SK-N-SH (cell line): ENCODE measurements around the gene LRFN3. TPM values are rescaled to one million over a fixed set of nuclear protein-coding genes. Genes with fewer than 3 reads are reported as not detected.

Source experiments
- CTCF ChIA-PET: fragments of 300-600, 350-600 bp; formaldehyde crosslinking; extraction: SDS; loops from one replicate; lab custom pipeline; 2021; lab: Yijun Ruan, JAX
- POLR2A ChIA-PET: fragments of 350-600 bp; sonication (Branson Sonifier 250); formaldehyde crosslinking; extraction: SDS; loops from one replicate; lab custom pipeline; 2020; ENCODE audit warnings: antibody characterized with exemption, inconsistent platforms; lab: Yijun Ruan, JAX
- DNase-seq: peaks from one replicate; pipeline ENCODE4 v3.0.0; 2012
- H2AFZ ChIP-seq: fragments of 200-600 bp; sonication (generic); 2 replicates; pipeline ENCODE4 v1.8.1; 2016; ENCODE audit warnings: antibody characterized with exemption, mild to moderate bottlenecking, low read depth
- H3F3A ChIP-seq: fragments of 200-600 bp; sonication (generic); replicated peaks from 2 replicates; pipeline ENCODE3; 2016; ENCODE audit warnings: antibody characterized with exemption, mild to moderate bottlenecking; ENCODE audit not compliant: insufficient read depth
- H3K27ac ChIP-seq, 2 experiments: fragments of 200-500 bp in 1 of 2; fragments of 200-600 bp in 1 of 2; sonication (Bioruptor generic) in 1 of 2; sonication (generic), shearing (Covaris generic) in 1 of 2; 2 replicates each; pipeline versions ENCODE4 v1.5.1 to v1.6.1; 2014 to 2016; ENCODE audit warnings: low read depth in 2 of 2, inconsistent platforms in 1 of 2, low read length in 1 of 2, mild to moderate bottlenecking in 1 of 2, mixed read lengths in 1 of 2
- H3K27me3 ChIP-seq: fragments of 200-600 bp; sonication (generic), shearing (Covaris generic); 2 replicates; pipeline ENCODE4 v1.6.1; 2016; ENCODE audit warnings: mixed run types; ENCODE audit not compliant: insufficient read depth
- H3K36me3 ChIP-seq, 2 experiments: fragments of 200-500 bp in 1 of 2; fragments of 200-600 bp in 1 of 2; sonication (Bioruptor generic) in 1 of 2; sonication (generic) in 1 of 2; replicated peaks in 1 of 2; 2 replicates each; pipeline versions ENCODE3 to v1.5.1; 2014 to 2016; ENCODE audit warnings: low read length in 1 of 2, mild to moderate bottlenecking in 1 of 2; ENCODE audit not compliant: insufficient read depth in 2 of 2, control insufficient read depth in 1 of 2
- H3K4me1 ChIP-seq, 2 experiments: fragments of 200-500 bp in 1 of 2; fragments of 200-600 bp in 1 of 2; sonication (Bioruptor generic) in 1 of 2; sonication (generic), shearing (Covaris generic) in 1 of 2; 2 replicates each; pipeline versions ENCODE4 v1.5.1 to v1.6.1; 2014 to 2016; ENCODE audit warnings: low read depth in 1 of 2, low read length in 1 of 2, mixed run types in 1 of 2; ENCODE audit not compliant: insufficient read depth in 2 of 2, control insufficient read depth in 1 of 2
- H3K4me2 ChIP-seq: fragments of 200-600 bp; sonication (generic), shearing (Covaris generic); 2 replicates; pipeline ENCODE4 v1.6.1; 2017; ENCODE audit warnings: mixed run types
- H3K4me3 ChIP-seq, 2 experiments: fragments of 200-500 bp in 1 of 2; fragments of 200-600 bp in 1 of 2; sonication (Bioruptor generic) in 1 of 2; sonication (generic), shearing (Covaris generic) in 1 of 2; 2 replicates each; pipeline versions ENCODE4 v1.5.1 to v1.8.1; 2014 to 2016; ENCODE audit warnings: low read depth in 2 of 2, inconsistent platforms in 1 of 2, low read length in 1 of 2, mild to moderate bottlenecking in 1 of 2, mixed read lengths in 1 of 2, moderate library complexity in 1 of 2
- H3K79me2 ChIP-seq: fragments of 200-600 bp; sonication (generic); 2 replicates; pipeline ENCODE4 v1.8.1; 2017; ENCODE audit warnings: mild to moderate bottlenecking; ENCODE audit not compliant: insufficient read depth
- H3K9ac ChIP-seq: fragments of 200-600 bp; sonication (generic); 2 replicates; pipeline ENCODE4 v1.6.1; 2017; ENCODE audit warnings: mixed run types
- H3K9me2 ChIP-seq: fragments of 200-600 bp; sonication (generic); 2 replicates; pipeline ENCODE4 v1.6.1; 2017; ENCODE audit warnings: mixed run types
- H3K9me3 ChIP-seq: fragments of 200-600 bp; sonication (generic); 2 replicates; pipeline ENCODE4 v1.6.1; 2017; ENCODE audit warnings: mixed run types, mild to moderate bottlenecking, moderate library complexity
- H4K20me1 ChIP-seq: fragments of 200-600 bp; sonication (generic); 2 replicates; pipeline ENCODE4 v1.6.1; 2017; ENCODE audit warnings: mild to moderate bottlenecking, mixed run types; ENCODE audit not compliant: insufficient read depth
- EZH2phosphoT487 ChIP-seq: fragments of 200-600 bp; sonication (generic); IDR thresholded peaks from 2 replicates; pipeline ENCODE4 v1.6.1; 2017; ENCODE audit warnings: low read depth, mixed run types, mild to moderate bottlenecking, antibody characterized with exemption, moderate library complexity, borderline replicate concordance
- FOSL2 ChIP-seq: IDR thresholded peaks from 2 replicates; pipeline ENCODE4 v1.4.0; 2012; ENCODE audit warnings: low read depth, mild to moderate bottlenecking, moderate library complexity, borderline replicate concordance
- FOXJ3 ChIP-seq: sonication (generic); formaldehyde crosslinking; IDR thresholded peaks from 2 replicates; pipeline ENCODE4 v1.5.1; 2020; ENCODE audit warnings: mild to moderate bottlenecking, missing genetic modification reagents
- FOXM1 ChIP-seq: IDR thresholded peaks from 2 replicates; pipeline ENCODE4 v1.4.0; 2012; ENCODE audit warnings: low read depth, mild to moderate bottlenecking
- GABPA ChIP-seq: IDR thresholded peaks from 2 replicates; pipeline ENCODE4 v1.4.0; 2012; ENCODE audit warnings: low read depth, mild to moderate bottlenecking
- MEF2A ChIP-seq: IDR thresholded peaks from 2 replicates; pipeline ENCODE4 v1.4.0; 2012; ENCODE audit warnings: low read depth, borderline replicate concordance
- NFIC ChIP-seq: IDR thresholded peaks from 2 replicates; pipeline ENCODE4 v1.4.0; 2012; ENCODE audit warnings: borderline replicate concordance
- RFX5 ChIP-seq: IDR thresholded peaks from 2 replicates; pipeline ENCODE4 v1.6.1; 2012; ENCODE audit warnings: mild to moderate bottlenecking, improper control_type of control experiment, low read length
- RXRA ChIP-seq: IDR thresholded peaks from 2 replicates; pipeline ENCODE4 v1.4.0; 2012; ENCODE audit warnings: low read depth, mild to moderate bottlenecking, borderline replicate concordance
- SMC3 ChIP-seq: IDR thresholded peaks from 2 replicates; pipeline ENCODE4 v1.6.1; 2012; ENCODE audit warnings: low read depth, low read length, improper control_type of control experiment
- TAF1 ChIP-seq: IDR thresholded peaks from 2 replicates; pipeline ENCODE4 v1.6.1; 2012; ENCODE audit warnings: low read depth, mild to moderate bottlenecking, low read length, moderate library complexity, borderline replicate concordance
- YY1 ChIP-seq: IDR thresholded peaks from 2 replicates; pipeline ENCODE4 v1.4.0; 2012; ENCODE audit warnings: low read depth, mild to moderate bottlenecking
- whole genome bisulfite sequencing: methylation state at CpG from one replicate; pipeline ENCODE4 v1.1.6; 2017; ENCODE audit warnings: low lambda C conversion rate; 5-methylcytosine and 5-hydroxymethylcytosine counted together
- polyA plus RNA-seq, 3 experiments: library from polyadenylated mRNA; depleted of rRNA; stranded (reverse); fragments of >200 nt; gene quantifications; 2 replicates each; pipeline ENCODE4 v1.2.3, GENCODE V29; 2012
- TF ChIP-seq, protein P1 (sequence below): IDR thresholded peaks from 2 replicates; pipeline ENCODE4 v1.4.0; 2012; ENCODE audit warnings: low read depth, borderline replicate concordance
- TF ChIP-seq, protein P2 (sequence below): IDR thresholded peaks from 2 replicates; pipeline ENCODE4 v1.4.0; 2012; ENCODE audit warnings: low read depth
- TF ChIP-seq, protein P3 (sequence below): IDR thresholded peaks from 2 replicates; pipeline ENCODE4 v1.4.0; 2012; ENCODE audit warnings: low read depth, borderline replicate concordance
- TF ChIP-seq, protein P4 (sequence below): fragments of 200-600 bp; sonication (generic); IDR thresholded peaks from 2 replicates; pipeline ENCODE4 v1.6.1; 2017; ENCODE audit warnings: antibody characterized with exemption, mild to moderate bottlenecking, moderate library complexity
- TF ChIP-seq, protein P5 (sequence below): fragments of 150-350 bp; IDR thresholded peaks from 2 replicates; pipeline ENCODE4 v1.6.1; 2017; ENCODE audit warnings: antibody characterized with exemption, low read length, low read depth, borderline replicate concordance

LRFN3 gene
- polyA plus RNA-seq, 1 of the 3 experiments (the other 2 are of a cell fraction) = 5.4 TPM

DNA sequence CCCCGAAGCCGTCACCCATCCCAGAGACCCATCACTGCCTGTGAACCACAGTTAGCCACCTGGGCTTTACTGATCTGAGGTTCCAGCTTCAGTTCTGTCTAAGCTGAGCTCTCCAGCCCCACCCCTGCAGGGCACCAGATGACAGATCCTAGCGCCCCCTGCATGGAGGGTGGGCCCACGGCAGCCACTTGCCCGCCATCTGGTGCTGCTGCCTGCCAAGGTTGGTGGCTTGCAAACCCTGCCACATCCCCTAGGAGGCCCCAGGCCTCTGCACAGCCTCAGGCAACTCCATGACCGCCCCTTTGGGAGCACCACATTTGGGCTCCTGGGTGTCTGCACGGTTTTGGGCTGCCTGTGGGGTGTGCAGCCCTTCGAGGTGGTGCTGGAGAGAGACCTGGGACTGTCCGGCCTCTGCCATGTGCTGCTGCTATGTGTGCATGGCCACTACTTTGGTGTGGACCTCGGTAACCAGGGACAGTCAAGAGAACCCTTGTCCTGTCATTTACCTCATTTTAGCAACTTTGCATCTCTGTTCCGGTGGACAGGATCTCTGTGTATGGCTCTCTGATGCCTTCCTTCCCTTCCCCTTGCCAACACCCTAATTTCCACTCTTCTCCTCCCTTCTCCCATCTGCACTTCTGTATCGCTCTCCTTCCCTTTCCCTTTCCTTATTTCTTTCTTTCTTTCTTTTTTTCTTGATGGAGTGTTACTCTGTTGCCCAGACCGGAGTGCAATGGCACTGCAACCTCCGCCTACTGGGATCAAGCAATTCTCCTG is 41.5 kb downstream of the LRFN3 start:
- CTCF ChIA-PET = interaction anchor here (0.8 kb wide), 1 partner anchor 16 kb away, joined by 4 read pairs; no protein-coding TSS in a partner anchor
- Histone ChIP-seq H4K20me1 (no peaks in the 10 kb centered on the region), H3K9me2 (no peaks in the 10 kb centered on the region), H2AFZ (no peak overlapping the region), H3K9ac (no peak overlapping the region), H3K27ac (no peak overlapping the region), H3K4me3 (no peak overlapping the region), H3K4me2 (no peak overlapping the region), H3K9me3 (no peaks in the 10 kb centered on the region), H3K4me1 (no peaks in the 10 kb centered on the region), H3K36me3 (no peaks in the 10 kb centered on the region), H3F3A (no peaks in the 10 kb centered on the region), H3K27me3 (no peaks in the 10 kb centered on the region), H3K79me2 (no peaks in the 10 kb centered on the region)
- no peak for TF ChIP-seq RXRA
- no peak for TF ChIP-seq FOXJ3 (CRISPR knock-in tag)
- TF ChIP-seq YY1 = no peak
- TF ChIP-seq GABPA = no peak
- TF ChIP-seq, protein P1, sequence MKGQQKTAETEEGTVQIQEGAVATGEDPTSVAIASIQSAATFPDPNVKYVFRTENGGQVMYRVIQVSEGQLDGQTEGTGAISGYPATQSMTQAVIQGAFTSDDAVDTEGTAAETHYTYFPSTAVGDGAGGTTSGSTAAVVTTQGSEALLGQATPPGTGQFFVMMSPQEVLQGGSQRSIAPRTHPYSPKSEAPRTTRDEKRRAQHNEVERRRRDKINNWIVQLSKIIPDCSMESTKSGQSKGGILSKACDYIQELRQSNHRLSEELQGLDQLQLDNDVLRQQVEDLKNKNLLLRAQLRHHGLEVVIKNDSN = no peak
- TF ChIP-seq, protein P2, sequence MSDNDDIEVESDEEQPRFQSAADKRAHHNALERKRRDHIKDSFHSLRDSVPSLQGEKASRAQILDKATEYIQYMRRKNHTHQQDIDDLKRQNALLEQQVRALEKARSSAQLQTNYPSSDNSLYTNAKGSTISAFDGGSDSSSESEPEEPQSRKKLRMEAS = no peak
- no peak for TF ChIP-seq SMC3
- TF ChIP-seq EZH2phosphoT487 = no peak
- TF ChIP-seq, protein P3, sequence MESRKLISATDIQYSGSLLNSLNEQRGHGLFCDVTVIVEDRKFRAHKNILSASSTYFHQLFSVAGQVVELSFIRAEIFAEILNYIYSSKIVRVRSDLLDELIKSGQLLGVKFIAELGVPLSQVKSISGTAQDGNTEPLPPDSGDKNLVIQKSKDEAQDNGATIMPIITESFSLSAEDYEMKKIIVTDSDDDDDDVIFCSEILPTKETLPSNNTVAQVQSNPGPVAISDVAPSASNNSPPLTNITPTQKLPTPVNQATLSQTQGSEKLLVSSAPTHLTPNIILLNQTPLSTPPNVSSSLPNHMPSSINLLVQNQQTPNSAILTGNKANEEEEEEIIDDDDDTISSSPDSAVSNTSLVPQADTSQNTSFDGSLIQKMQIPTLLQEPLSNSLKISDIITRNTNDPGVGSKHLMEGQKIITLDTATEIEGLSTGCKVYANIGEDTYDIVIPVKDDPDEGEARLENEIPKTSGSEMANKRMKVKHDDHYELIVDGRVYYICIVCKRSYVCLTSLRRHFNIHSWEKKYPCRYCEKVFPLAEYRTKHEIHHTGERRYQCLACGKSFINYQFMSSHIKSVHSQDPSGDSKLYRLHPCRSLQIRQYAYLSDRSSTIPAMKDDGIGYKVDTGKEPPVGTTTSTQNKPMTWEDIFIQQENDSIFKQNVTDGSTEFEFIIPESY = no peak
- TF ChIP-seq, protein P4, sequence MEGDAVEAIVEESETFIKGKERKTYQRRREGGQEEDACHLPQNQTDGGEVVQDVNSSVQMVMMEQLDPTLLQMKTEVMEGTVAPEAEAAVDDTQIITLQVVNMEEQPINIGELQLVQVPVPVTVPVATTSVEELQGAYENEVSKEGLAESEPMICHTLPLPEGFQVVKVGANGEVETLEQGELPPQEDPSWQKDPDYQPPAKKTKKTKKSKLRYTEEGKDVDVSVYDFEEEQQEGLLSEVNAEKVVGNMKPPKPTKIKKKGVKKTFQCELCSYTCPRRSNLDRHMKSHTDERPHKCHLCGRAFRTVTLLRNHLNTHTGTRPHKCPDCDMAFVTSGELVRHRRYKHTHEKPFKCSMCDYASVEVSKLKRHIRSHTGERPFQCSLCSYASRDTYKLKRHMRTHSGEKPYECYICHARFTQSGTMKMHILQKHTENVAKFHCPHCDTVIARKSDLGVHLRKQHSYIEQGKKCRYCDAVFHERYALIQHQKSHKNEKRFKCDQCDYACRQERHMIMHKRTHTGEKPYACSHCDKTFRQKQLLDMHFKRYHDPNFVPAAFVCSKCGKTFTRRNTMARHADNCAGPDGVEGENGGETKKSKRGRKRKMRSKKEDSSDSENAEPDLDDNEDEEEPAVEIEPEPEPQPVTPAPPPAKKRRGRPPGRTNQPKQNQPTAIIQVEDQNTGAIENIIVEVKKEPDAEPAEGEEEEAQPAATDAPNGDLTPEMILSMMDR = no peak
- TF ChIP-seq MEF2A = no peak
- POLR2A ChIA-PET = no interaction called here
- DNase-seq = peak; percentile 59
- WGBS = 68% methylated on average over 8 of the region's 14 CpGs

DNA sequence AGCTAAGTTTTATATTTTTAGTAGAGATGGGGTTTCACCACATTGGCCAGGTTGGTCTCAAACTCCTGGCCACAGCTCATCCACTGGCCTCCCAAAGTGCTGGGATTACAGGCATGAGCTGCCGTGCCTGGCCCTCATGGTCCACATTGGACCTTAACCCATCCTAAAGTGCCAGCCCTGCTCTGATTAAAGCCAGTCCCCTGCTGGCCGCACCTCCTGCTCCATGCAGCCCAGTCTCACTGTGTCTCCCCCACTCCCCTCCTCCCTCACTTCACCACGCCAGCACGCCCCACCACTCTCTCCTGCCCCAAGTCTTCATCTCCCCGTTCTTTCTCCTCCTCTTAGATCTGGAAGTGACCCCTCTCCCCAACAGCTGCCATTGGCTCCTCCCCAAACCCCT is 42.1 kb downstream of the LRFN3 start:
- CTCF ChIA-PET = no interaction called here
- TF ChIP-seq, protein P5, sequence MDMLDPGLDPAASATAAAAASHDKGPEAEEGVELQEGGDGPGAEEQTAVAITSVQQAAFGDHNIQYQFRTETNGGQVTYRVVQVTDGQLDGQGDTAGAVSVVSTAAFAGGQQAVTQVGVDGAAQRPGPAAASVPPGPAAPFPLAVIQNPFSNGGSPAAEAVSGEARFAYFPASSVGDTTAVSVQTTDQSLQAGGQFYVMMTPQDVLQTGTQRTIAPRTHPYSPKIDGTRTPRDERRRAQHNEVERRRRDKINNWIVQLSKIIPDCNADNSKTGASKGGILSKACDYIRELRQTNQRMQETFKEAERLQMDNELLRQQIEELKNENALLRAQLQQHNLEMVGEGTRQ = no peak
- TF ChIP-seq, protein P2 = no peak
- no peak for TF ChIP-seq RFX5
- TF ChIP-seq TAF1 = no peak
- no peak for TF ChIP-seq FOSL2
- TF ChIP-seq, protein P1 = no peak
- no peak for TF ChIP-seq FOXM1
- no peak for TF ChIP-seq NFIC
- TF ChIP-seq FOXJ3 (CRISPR knock-in tag) = no peak
- TF ChIP-seq, all 33 proteins: peak for 0
- Histone ChIP-seq H3K9me2 (no peaks in the 10 kb centered on the region), H3K4me3 (no peak overlapping the region), H2AFZ (no peak overlapping the region), H3K79me2 (no peaks in the 10 kb centered on the region), H3K27ac (no peak overlapping the region), H3K9me3 (no peaks in the 10 kb centered on the region), H3K9ac (no peak overlapping the region), H3K27me3 (no peaks in the 10 kb centered on the region), H4K20me1 (no peaks in the 10 kb centered on the region), H3K4me2 (no peak overlapping the region), H3K4me1 (no peaks in the 10 kb centered on the region), H3K36me3 (no peaks in the 10 kb centered on the region), H3F3A (no peaks in the 10 kb centered on the region)
- no peak for DNase-seq
- WGBS = 40% methylated on average over 5 of the region's 5 CpGs
- POLR2A ChIA-PET = no interaction called here
